ENCODE measurements around the gene ATP6V0E2. TPM values are rescaled to one million over a fixed set of nuclear protein-coding genes. Genes with fewer than 3 reads are reported as not detected.

Gene ATP6V0E2
- total RNA-seq, 1 experiment from 2014 or later: 25.5 TPM

DNA sequence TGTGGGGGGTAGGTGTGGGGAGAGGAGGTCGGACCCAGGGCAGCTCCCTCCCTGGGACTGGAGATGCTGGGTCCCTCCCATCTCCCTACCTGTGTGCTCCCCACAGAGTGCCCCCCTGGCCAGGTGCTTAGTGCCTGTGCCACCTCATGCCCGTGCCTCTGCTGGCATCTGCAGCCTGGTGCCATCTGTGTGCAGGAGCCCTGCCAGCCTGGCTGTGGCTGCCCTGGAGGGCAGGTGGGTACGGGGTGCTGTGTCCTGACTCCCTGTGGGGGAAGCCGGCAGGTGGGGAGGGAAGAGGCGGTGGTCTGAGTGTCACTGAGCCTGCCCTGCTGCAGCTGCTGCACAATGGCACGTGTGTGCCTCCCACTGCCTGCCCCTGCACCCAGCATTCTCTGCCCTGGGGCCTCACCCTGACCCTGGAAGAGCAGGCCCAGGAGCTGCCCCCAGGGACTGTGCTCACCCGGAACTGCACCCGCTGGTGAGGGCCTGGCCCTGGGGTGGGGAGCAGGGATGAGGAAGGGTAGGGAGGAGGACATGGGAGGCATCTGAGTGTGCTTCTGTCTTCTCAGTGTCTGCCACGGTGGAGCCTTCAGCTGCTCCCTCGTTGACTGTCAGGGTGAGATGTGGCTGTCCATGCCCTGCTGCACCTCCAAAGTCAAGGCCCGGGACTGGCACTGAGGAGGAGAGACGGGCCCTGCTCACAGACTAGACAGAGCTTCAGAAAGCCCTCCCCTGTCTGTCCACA lies 47.3 kb upstream of the ATP6V0E2 start:
- intact Hi-C loops (cut with micrococcal nuclease): no loop called here
- TF ChIP-seq, protein P1, sequence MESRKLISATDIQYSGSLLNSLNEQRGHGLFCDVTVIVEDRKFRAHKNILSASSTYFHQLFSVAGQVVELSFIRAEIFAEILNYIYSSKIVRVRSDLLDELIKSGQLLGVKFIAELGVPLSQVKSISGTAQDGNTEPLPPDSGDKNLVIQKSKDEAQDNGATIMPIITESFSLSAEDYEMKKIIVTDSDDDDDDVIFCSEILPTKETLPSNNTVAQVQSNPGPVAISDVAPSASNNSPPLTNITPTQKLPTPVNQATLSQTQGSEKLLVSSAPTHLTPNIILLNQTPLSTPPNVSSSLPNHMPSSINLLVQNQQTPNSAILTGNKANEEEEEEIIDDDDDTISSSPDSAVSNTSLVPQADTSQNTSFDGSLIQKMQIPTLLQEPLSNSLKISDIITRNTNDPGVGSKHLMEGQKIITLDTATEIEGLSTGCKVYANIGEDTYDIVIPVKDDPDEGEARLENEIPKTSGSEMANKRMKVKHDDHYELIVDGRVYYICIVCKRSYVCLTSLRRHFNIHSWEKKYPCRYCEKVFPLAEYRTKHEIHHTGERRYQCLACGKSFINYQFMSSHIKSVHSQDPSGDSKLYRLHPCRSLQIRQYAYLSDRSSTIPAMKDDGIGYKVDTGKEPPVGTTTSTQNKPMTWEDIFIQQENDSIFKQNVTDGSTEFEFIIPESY (IDR thresholded peaks at IDR 0.05; ENCODE audit: extremely low read depth, insufficient replicate concordance, low read length): no peak
- TF ChIP-seq SIN3A (IDR thresholded peaks at IDR 0.05; ENCODE audit: low read depth) (no peak), CEBPB (IDR thresholded peaks at IDR 0.05; ENCODE audit: low read depth) (no peak), ZFX (IDR thresholded peaks at IDR 0.05) (no peak), RAD21 (IDR thresholded peaks at IDR 0.05; ENCODE audit: low read depth) (no peak), SRF (IDR thresholded peaks at IDR 0.05; ENCODE audit: low read depth) (no peak), JUND (IDR thresholded peaks at IDR 0.05) (no peak), MAX (IDR thresholded peaks at IDR 0.05) (no peak)
- no peak for ATAC-seq
- Histone ChIP-seq H3K27ac (ENCODE audit: low read depth, low read length) (no peak overlapping the region), H3K9me3 (ENCODE audit: control insufficient read depth in 1 of 2, insufficient read depth in 1 of 2, low read depth in 1 of 2, low read length in 2 of 2) (no peaks in the 10 kb centered on the region), H2AFZ (ENCODE audit: low read depth, low read length, poor library complexity, severe bottlenecking) (no peak overlapping the region), H3K9me2 (ENCODE audit: insufficient read depth) (no peaks in the 10 kb centered on the region), H3K4me1 (ENCODE audit: control insufficient read depth in 1 of 2, insufficient read depth in 2 of 2, low read length in 2 of 2) (no peaks in the 10 kb centered on the region), H3K27me3 (ENCODE audit: insufficient read depth, low read length) (0 out of 2 replicates have a peak, but pooled peaks cover 8% of the 10 kb centered on the region), H3K4me2 (ENCODE audit: low read length) (no peak overlapping the region), H3K4me3 (replicated peaks in 1 of 2; ENCODE audit: low read depth in 1 of 2, low read length in 2 of 2) (no peak overlapping the region), H4K20me1 (ENCODE audit: insufficient read depth) (no peaks in the 10 kb centered on the region), H3K79me2 (ENCODE audit: insufficient read depth, low read length) (no peaks in the 10 kb centered on the region), H3K36me3 (ENCODE audit: control insufficient read depth in 1 of 2, insufficient read depth in 2 of 2, low read length in 2 of 2) (no peaks in the 10 kb centered on the region), H3K9ac (ENCODE audit: low read length) (no peak overlapping the region)
- no peak for DNase-seq (ENCODE audit: low read depth, low spot score)
- RAD21 ChIA-PET (ENCODE audit: low non-redundant PET in 1 of 2, low total read pairs in 2 of 2, uncharacterized antibody in 2 of 2, unreplicated experiment in 2 of 2): no interaction called here
- CTCF ChIA-PET: no interaction called here
- no TSS peak for BruUV-seq (replicated peaks)
- POLR2A ChIA-PET: no interaction called here
